HG02588 (cell line): ENCODE data around the gene RGPD5.
"Not testable (repeated sequence)": the region's sequence is repeated elsewhere in the genome, so short reads cannot be mapped to it uniquely, and the experiment has no call there.

Experiments
- ATAC-seq: cut with Tn5 transposase; IDR thresholded peaks from one replicate; pipeline ENCODE4 v1.9.1; 2021; ENCODE audit warnings: mild to moderate bottlenecking, moderate library complexity; ENCODE audit not compliant: unreplicated experiment

RGPD5 gene

DNA sequence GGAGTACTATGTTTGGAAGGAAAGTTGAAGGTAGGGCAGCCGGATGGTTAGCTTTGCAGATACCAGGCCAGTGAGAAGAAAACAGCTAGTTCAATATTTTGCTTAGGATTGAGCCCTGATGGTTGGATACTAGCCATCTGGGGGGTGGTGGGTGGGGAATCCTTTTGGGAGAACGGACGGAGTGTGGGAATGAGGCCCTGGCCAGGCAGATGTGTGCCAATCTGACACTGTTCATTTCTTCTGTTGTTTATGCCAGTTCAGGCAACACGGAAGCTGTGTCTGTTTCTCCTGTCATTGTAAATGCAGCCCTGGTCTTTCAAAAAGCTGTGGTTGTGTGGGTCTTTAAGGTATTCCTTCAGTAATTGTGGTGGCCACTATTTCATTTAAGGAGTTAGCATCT lies 96.9 kb downstream of the RGPD5 start:
- not testable (repeated sequence) for ATAC-seq

DNA sequence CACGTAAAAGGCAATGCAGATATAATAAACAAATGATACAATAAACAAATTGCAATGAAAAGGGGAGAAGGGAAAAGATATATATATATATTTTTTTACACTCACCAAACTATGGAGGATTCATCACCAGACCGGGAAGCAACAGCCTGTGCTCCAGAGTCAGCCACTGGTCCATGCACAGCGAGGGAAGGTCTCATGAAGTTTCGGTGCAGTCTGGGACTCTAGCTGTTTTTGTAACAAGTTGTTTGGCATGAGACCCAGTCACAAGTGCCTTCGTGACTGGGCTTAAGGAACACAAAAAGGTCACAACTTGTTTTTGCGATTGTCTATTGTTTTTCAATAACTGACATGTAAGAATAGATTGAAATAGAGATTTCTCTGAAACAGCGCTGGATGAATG lies 99.6 kb downstream of the RGPD5 start:
- not testable (repeated sequence) for ATAC-seq

DNA sequence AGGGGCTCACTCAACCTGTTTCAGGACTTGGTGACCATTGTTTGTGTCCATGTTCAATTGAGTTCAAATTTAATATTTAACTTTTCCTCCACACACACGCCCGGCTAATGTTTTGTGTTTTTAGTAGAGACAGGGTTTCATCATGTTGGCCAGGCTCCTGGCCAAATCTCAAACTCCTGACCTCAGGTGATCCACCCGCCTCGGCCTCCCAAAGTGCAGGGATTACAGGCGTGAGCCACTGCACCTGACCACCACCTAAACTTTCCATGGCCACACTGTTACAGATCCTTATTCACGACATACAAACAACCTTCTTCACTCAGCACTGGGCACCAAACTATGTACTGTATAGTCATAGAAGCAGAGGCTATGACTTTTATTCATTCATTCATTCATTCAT lies 100.0 kb downstream of the RGPD5 start:
- ATAC-seq = not testable (repeated sequence)

DNA sequence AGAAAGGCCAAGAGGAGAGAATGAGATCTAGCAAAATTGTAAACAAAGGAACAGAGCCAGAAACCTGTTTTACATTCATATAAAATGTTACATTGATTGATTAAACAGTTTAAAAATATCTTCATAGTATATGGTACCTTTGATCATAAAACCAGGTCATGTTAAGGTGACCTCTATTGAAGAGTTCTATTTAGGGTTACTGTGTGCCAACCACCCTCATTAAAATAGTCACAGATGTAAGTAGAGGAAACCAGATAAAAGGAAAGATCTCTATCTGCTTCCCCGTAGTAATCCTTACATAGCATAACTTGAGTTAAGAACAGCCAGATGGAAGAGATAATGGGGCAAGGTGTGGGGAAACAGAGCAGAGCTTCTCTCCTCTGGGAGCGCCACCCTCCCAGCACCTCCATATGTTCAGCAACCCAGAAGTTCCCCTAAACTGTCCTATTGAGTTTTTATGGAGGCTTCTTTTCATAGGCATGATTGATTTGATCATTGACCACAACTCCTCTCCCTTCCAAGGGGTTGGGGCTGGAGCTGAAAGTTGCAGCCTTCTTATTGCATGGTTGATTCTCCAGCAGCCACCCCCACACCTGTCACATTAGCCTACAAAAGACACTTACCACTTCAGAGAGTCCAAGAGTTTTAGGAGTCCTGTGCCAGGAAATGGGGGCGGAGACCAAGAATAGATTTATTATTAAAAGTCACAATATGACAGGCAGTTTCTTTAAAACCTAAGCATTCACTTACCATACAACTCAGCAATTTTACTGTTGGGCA lies 101.2 kb downstream of the RGPD5 start:
- ATAC-seq = not testable (repeated sequence)

DNA sequence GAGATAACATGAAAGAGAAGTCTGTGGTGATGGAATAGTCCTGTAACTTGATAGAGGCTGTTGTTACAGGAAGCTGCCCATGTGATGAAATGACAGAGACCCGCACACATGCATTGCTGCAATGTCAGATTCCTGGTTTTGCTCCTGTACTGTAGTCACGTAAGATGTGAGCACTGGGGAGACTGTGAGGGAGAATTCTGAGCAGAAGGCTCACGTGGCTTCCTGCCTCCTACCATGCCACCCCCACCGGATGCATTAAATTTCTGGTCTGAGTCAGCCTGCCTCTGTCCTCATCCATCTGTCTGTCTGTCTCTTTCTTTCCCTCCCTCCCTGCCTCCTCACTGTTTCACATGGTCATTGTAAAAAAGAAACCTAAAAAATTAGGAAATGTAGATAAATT lies 102.1 kb downstream of the RGPD5 start:
- ATAC-seq = peak; percentile 99

- ATAC-seq = not testable (repeated sequence)
Measured at GRCh38 chr2:109897769-109898461, 103.8 kb downstream of the RGPD5 start.

DNA sequence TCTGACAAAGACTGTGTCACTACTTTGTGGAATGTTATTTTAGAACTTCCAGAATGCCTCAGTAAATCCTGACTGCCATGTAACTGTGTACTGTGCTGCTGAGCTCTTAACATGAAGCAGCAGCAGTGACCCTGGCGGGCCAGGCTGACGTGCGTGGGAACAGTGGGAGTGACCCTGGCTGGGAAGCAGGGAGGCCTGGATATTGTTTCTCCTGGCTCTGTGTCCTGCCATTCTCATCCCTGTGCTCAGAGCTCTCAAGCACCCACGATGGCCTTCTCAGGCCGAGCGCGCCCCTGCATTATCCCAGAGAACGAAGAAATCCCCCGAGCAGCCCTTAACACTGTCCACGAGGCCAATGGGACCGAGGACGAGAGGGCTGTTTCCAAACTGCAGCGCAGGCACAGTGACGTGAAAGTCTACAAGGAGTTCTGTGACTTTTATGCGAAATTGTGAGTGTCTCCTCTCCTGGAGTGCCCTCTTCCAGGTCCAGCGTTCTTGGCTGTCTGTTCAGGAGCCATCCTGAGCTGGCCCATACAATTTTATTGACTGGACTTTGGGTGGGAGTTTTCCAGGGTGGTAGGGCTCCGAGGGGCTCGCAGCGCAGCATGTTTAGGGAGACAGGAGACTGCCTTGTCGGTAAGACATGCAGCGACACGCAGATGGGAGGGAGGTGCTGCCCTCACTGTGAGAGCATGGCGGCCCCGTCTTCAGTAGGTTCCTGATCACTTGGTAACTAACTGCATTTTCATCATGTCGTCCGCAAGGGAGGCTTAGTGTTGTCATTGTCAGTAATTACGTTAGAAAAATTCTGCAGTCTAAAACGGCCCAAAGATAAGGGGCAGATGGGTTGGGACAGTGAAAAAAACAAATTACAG lies 104.6 kb downstream of the RGPD5 start, which contains the start of gene LIMS3:
LIMS3 (plus strand) TSS at position 227 of the 875 bp plus-strand sequence; CDS start at position 268, 41 bp downstream.
- ATAC-seq = not testable (repeated sequence)

DNA sequence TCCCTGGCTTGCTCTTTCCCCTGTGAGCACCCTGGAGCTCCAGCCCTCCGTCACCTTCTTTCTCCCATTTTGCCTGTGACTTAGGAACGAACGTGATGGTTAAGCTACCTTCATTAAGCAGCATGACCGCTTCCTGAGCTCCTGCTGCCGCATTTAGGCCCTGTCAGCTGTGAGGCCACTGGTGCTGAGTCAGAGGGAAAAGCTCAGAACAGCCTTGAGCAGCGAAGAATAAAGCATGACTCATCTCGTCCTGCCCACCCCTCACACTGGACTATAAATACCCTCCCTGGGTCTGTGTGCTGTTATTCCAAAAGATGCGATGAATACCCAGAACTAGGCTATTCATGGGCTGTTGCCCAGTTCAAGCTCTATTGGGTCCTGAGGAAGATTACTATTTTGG lies 111.7 kb downstream of the RGPD5 start:
- ATAC-seq = peak; percentile 85
